ES-I3 (cell line): ENCODE data around the gene BFSP2.
"Not testable (repeated sequence)": the region's sequence is repeated elsewhere in the genome, so short reads cannot be mapped to it uniquely, and the experiment has no call there.

Experiments
- H3K36me3 ChIP-seq: 2 replicates; pipeline ENCODE4 v1.6.1; 2013; ENCODE audit warnings: mild to moderate bottlenecking, low read length, control low read depth, moderate library complexity; ENCODE audit not compliant: insufficient read depth
- H3K4me1 ChIP-seq: 2 replicates; pipeline ENCODE4 v1.6.1; 2013; ENCODE audit warnings: mild to moderate bottlenecking, control low read depth, low read length; ENCODE audit not compliant: insufficient read depth
- H3K9ac ChIP-seq: 2 replicates; pipeline ENCODE4 v1.6.1; 2013; ENCODE audit warnings: low read depth, mild to moderate bottlenecking, low read length, moderate library complexity
- H3K9me3 ChIP-seq: 2 replicates; pipeline ENCODE4 v1.6.1; 2013; ENCODE audit warnings: mild to moderate bottlenecking, low read length, moderate library complexity; ENCODE audit not compliant: control insufficient read depth, insufficient read depth

The BFSP2 gene

DNA sequence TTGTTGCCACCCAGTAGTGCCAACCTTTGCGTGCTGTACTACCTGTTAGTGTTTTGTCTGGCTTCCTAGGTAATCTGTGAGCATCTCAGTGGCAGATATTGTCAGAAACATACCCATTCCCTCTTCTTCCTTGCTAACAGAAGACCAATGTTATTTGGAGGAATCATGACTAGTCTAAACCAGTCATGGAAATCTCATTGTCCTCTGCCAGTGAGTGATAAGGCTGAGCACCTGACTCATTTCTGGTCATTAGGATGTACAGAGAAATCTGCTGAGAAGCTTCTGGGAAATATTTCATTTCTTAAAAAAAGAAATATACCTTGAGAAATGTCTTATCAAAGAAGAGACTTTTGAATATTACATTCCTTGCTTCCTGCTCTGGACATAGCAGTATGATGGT is 103.6 kb downstream of the BFSP2 start:
- Histone ChIP-seq H3K9ac (no peak overlapping the region), H3K9me3 (no peaks in the 10 kb centered on the region), H3K4me1 (no peaks in the 10 kb centered on the region), H3K36me3 (no peaks in the 10 kb centered on the region)

DNA sequence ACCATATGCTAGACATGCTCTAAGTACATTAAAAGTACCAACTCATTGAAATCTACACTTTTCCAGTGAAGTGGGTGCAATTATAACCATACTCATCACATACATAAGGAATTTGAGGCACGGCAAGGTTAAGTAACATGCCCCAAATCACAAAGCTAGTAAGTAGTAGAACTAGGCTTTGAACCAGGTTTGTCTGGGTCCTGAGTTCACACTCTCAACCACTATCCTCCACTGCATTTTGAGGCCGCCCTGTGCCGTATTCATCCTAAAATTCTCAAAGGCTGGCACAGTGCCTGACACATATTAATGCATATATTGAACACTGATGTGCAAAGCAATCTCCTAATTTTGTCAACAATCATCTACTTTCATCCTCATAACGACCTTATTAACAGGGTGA is 104.9 kb downstream of the BFSP2 start:
- no peaks in the 10 kb centered on the region for H3K4me1 ChIP-seq
- H3K9ac ChIP-seq, result no peak overlapping the region
- no peaks in the 10 kb centered on the region for H3K36me3 ChIP-seq
- H3K9me3 ChIP-seq, result no peaks in the 10 kb centered on the region

GRCh38 chr3:133505813-133506212 is 106.0 kb downstream of the BFSP2 start:
- Histone ChIP-seq H3K9ac (no peak overlapping the region), H3K4me1 (no peaks in the 10 kb centered on the region), H3K36me3 (no peaks in the 10 kb centered on the region), H3K9me3 (no peaks in the 10 kb centered on the region)

- H3K9me3 ChIP-seq, result no peaks in the 10 kb centered on the region
- H3K9ac ChIP-seq, result no peak overlapping the region
- no peaks in the 10 kb centered on the region for H3K36me3 ChIP-seq
- no peaks in the 10 kb centered on the region for H3K4me1 ChIP-seq
These were observed 106.5 kb downstream of the BFSP2 start for GRCh38 chr3:133506215-133506901.

DNA sequence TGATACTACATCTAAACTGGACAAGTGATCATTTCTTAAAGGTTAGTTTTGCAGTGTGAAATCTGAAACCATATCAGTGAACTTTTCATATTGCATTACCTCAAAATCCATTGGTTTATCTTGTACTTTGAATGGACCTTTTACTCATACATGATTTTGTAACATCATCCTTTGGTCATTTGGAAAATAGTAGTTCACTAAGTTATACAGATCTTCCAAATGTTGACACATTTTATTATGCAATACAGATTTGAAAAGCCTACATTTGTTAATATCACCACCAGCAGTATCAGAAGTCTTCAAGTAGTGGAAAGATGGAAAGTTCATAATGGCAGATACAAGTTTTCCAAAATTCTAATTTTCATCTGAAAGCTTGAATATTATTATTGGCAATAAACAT is 109.6 kb downstream of the BFSP2 start:
- no peaks in the 10 kb centered on the region for H3K9me3 ChIP-seq
- H3K4me1 ChIP-seq, result no peaks in the 10 kb centered on the region
- H3K36me3 ChIP-seq, result no peaks in the 10 kb centered on the region
- no peak overlapping the region for H3K9ac ChIP-seq

DNA sequence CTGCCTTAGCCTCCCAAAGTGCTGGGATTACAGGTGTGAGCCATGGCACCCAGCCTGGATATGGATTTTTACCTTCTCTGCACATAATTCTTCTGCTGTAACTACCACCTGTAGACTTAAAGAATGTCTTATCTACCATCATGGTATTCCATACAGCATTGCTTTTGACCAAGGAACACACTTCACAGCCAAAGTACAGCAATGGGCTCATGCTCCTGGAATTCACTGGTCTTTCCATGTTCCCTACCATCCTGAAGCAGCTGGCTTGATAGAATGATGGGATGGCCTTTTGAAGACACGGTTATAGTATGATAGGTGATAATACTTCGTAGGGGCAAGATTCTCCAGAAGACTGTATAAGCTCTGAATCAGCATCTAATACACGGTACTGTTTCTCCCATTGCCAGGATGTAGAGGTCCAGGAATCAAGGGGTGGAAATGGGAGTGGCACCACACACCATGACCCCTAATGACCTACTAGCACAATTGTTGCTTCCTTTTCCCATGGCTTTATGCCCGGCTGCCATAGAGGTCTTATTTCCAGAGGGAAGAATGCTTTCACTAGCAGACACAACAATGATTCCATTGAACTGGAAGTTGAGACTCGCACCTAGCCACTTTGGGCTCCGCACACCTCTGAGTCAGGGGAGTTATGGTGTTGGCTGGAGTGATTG is 112.7 kb downstream of the BFSP2 start:
- H3K36me3 ChIP-seq, result no peaks in the 10 kb centered on the region
- no peaks in the 10 kb centered on the region for H3K4me1 ChIP-seq
- H3K9me3 ChIP-seq, result no peaks in the 10 kb centered on the region
- no peak overlapping the region for H3K9ac ChIP-seq

DNA sequence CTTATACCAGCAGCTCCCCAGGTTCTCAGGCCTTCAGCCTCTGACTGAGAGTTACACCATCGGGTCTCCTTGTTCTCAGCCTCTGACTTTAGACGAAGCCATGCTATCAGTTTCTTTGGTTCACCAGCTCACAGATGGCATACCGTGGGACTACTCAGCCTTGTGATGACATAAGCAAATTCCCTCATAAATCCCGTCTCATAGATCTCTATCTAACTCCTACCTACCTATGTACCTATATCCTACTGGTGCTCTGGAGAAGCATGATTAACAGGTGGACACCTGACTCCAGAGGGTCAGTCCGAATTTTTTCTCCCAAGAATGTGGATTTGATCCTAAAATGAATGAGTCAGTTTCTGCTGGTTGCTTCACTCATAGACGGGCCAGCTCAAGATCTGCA is 114.6 kb downstream of the BFSP2 start:
- no peaks in the 10 kb centered on the region for H3K9me3 ChIP-seq
- no peaks in the 10 kb centered on the region for H3K36me3 ChIP-seq
- no peak overlapping the region for H3K9ac ChIP-seq
- H3K4me1 ChIP-seq, result no peaks in the 10 kb centered on the region

DNA sequence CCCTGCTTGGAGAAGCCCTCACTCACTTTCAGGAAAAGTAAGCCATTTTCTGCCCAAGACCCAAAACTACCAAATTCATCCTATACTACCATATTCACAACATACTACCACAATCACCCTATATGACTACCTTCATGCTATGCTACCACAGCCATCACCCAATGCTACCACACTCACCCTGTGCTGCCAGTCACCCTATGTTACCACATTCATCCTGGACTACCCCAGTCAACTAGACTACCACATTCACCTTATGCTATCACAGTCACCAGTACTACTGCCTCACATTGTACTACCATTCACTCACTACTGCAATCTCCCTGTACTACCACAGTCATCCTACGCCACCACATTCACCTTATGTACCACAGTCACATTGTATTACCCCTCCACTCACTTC is 115.3 kb downstream of the BFSP2 start:
- no peak overlapping the region for H3K9ac ChIP-seq

DNA sequence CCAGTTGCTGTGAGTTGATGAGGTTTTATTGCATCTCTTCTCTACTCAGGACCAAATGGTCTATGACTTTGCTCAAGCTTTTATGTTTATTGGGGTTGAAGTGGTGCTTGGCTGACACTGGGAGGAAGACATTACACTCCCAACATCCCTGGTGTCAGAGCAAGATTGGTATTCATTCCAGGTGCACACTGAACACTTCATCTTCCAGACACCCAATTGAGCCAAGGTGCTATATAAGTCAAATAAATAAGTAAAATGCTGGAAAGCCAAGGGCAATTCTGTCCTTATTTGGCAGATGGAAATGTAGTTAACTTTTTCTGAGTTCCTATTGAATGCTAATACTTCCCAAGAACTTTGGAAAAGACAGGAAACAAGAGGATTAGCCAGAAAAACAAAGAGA is 120.4 kb downstream of the BFSP2 start:
- H3K4me1 ChIP-seq, result no peaks in the 10 kb centered on the region

More for the DNA sequence above, 115.3 kb downstream of the BFSP2 start:
- Histone ChIP-seq H3K36me3 (no peaks in the 10 kb centered on the region), H3K4me1 (no peaks in the 10 kb centered on the region), H3K9me3 (no peaks in the 10 kb centered on the region)

DNA sequence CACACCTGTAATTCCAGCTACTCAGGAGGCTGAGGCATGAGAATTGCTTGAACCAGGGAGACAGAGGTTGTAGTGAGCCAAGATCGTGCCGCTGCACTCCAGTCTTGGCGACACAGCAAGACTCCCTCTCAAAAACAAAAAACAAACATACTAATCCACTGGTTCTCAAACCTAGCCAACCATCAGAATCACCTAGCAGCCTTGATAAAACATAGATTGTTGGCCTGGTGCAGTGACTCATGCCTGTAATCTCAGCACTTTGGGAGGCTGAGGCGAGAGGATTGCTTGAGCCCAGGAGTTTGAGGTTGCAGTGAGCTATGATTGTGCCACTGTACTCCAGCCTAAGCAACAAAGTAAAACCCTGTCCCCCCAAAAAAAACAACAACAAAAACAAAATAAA is 121.1 kb downstream of the BFSP2 start:
- not testable (repeated sequence) for H3K36me3 ChIP-seq, H3K4me1 ChIP-seq, H3K9me3 ChIP-seq, H3K9ac ChIP-seq

More for the DNA sequence above, 120.4 kb downstream of the BFSP2 start:
- H3K9me3 ChIP-seq, result no peaks in the 10 kb centered on the region
- no peak overlapping the region for H3K9ac ChIP-seq
- H3K36me3 ChIP-seq, result no peaks in the 10 kb centered on the region

DNA sequence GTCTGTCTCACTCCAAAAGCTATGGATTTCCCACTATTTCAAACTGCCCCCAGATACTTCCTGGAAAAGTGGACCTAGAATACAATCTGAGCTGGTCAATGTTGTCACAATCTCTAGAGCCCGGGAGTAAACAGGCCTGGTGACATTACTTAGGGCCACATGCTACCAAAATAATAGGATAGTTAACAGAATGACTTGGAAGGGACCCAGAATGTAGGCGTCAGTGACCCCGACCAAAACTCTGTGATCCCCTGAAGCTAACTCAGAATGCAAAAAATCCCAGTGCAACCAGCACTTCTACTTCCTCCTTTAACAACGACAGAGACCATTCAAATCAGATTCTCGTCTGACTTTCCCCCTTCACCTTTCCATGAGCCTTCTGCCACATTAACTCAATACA is 122.1 kb downstream of the BFSP2 start:
- Histone ChIP-seq H3K9ac (no peak overlapping the region), H3K36me3 (no peaks in the 10 kb centered on the region), H3K4me1 (no peaks in the 10 kb centered on the region), H3K9me3 (no peaks in the 10 kb centered on the region)

DNA sequence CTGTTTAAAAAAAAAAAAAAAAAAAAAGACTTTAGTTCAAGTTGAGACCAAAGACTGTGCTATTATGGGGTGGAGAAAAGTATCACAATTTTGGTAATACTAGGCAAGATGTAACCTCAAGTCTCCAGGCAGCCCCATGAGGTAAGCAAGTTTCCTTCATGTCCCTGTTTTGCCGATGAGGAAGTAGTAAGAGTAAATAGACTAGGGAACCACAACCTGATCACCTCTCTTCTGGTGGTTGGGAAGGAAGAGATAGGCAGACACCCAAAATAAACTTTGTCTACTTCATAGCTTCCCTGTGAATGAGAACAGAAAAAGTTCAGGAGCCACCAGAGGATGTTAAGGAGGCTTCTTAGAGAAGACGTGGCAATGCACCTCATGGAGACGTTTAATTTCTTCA is 123.9 kb downstream of the BFSP2 start:
- not testable (repeated sequence) for H3K9me3 ChIP-seq, H3K4me1 ChIP-seq, H3K9ac ChIP-seq, H3K36me3 ChIP-seq
